ENCODE results near the gene AFAP1. TPM values are rescaled to one million over a fixed set of nuclear protein-coding genes. Genes with fewer than 3 reads are reported as not detected.

The AFAP1 gene
- total RNA-seq, 1 experiment from 2014 or later = 27.6 TPM

DNA sequence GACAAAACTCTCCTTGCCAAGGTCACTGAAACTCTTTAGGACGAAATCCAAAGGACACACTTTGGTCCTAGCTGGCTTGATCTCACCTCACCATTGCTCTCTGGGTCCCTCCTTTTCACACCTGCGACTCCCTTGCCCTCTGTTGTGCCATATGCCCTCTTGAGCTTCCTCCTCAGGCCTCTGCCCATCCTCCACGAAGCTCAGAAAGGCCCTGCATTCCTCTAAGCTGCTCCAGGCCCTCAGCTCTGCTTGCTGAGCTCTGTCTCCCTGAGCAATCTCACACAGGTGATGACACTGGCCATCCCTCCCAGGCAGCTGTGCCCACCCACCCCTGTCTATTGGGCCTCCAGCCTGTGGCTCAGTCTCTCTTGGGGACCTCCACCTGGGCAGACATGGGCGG is 10.1 kb upstream of the AFAP1 start:
- Mint-ChIP-seq H3K4me1 (ENCODE audit: low read depth, unreplicated experiment) (no peaks in the 10 kb centered on the region), H3K9me3 (ENCODE audit: unreplicated experiment) (no peaks in the 10 kb centered on the region), H3K27ac (ENCODE audit: unreplicated experiment) (no peak overlapping the region), H3K36me3 (ENCODE audit: insufficient read depth, unreplicated experiment) (no peaks in the 10 kb centered on the region), H3K27me3 (ENCODE audit: insufficient read depth, unreplicated experiment) (no peaks in the 10 kb centered on the region), H3K4me3 (ENCODE audit: unreplicated experiment) (no peak overlapping the region)
- CTCF ChIA-PET = no interaction called here
- DNase-seq = no peak
- Histone ChIP-seq H3K4me3 (ENCODE audit: low read depth, low read length) (no peak overlapping the region), H3K36me3 (ENCODE audit: control insufficient read depth, insufficient read depth, low read length) (no peaks in the 10 kb centered on the region), H3K27me3 (replicated peaks; ENCODE audit: control insufficient read depth, insufficient read depth, low read length) (no peaks in the 10 kb centered on the region), H3K4me1 (peaks cover 1% of the 10 kb centered on the region; the same call in 1 of the 2 replicates), H3K9me3 (peaks cover 8% of the 10 kb centered on the region; the same call in 1 of the 2 replicates)
- POLR2A ChIA-PET = no interaction called here
- intact Hi-C loops (cut with micrococcal nuclease; ENCODE audit: unreplicated experiment) = no loop called here
- no TSS peak for BruUV-seq (replicated peaks)
- TF ChIP-seq, protein P1, sequence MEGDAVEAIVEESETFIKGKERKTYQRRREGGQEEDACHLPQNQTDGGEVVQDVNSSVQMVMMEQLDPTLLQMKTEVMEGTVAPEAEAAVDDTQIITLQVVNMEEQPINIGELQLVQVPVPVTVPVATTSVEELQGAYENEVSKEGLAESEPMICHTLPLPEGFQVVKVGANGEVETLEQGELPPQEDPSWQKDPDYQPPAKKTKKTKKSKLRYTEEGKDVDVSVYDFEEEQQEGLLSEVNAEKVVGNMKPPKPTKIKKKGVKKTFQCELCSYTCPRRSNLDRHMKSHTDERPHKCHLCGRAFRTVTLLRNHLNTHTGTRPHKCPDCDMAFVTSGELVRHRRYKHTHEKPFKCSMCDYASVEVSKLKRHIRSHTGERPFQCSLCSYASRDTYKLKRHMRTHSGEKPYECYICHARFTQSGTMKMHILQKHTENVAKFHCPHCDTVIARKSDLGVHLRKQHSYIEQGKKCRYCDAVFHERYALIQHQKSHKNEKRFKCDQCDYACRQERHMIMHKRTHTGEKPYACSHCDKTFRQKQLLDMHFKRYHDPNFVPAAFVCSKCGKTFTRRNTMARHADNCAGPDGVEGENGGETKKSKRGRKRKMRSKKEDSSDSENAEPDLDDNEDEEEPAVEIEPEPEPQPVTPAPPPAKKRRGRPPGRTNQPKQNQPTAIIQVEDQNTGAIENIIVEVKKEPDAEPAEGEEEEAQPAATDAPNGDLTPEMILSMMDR (IDR thresholded peaks at IDR 0.05; ENCODE audit: insufficient read depth in 1 of 2, low read depth in 1 of 2, low read length in 1 of 2, severe bottlenecking in 1 of 2, unreplicated experiment in 1 of 2) = no peak

DNA sequence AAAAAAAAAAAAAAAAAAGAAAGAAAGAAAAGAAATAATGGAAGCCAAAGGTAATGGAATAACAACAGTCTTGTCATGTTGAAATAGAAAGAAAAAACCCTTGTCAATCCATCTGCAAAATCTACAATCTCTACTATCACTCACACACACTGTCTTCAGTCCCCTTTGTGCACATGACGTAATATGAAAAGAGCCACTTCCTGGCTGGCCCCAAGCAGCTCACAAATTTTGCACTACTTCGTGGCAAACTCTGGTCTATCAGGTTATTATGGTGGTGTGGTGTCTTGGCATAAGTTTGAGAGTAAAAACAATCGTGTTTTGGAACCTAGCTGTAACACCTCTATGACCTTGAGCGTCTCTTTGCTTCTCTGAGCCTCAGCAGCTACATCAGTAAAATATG is 8.3 kb upstream of the AFAP1 start:
- peaks cover 6% of the 10 kb centered on the region for H3K4me1 Mint-ChIP-seq (ENCODE audit: low read depth, unreplicated experiment)
- no peak overlapping the region for H3K4me3 ChIP-seq (ENCODE audit: low read depth, low read length)
- ChIA-PET POLR2A (interaction anchor here (0.7 kb wide), 2 partner anchors 35 to 190 kb away, joined by 8 to 9 read pairs; no protein-coding TSS in a partner anchor), CTCF (interaction anchor here (0.7 kb wide), 1 partner anchor 440 kb away, joined by 4 read pairs; no protein-coding TSS in a partner anchor)
- no peak for DNase-seq
- no peaks in the 10 kb centered on the region for H3K36me3 ChIP-seq (ENCODE audit: control insufficient read depth, insufficient read depth, low read length)
- no peaks in the 10 kb centered on the region for H3K27me3 Mint-ChIP-seq (ENCODE audit: insufficient read depth, unreplicated experiment)
- no peaks in the 10 kb centered on the region for H3K36me3 Mint-ChIP-seq (ENCODE audit: insufficient read depth, unreplicated experiment)
- intact Hi-C loops (cut with micrococcal nuclease; ENCODE audit: unreplicated experiment) = no loop called here
- no TSS peak for BruUV-seq (replicated peaks)
- H3K9me3 Mint-ChIP-seq (ENCODE audit: unreplicated experiment) = no peaks in the 10 kb centered on the region
- TF ChIP-seq, protein P1 (IDR thresholded peaks at IDR 0.05; ENCODE audit: insufficient read depth in 1 of 2, low read depth in 1 of 2, low read length in 1 of 2, severe bottlenecking in 1 of 2, unreplicated experiment in 1 of 2) = no peak
- no peak overlapping the region for H3K27ac Mint-ChIP-seq (ENCODE audit: unreplicated experiment)
- no peaks in the 10 kb centered on the region for H3K9me3 ChIP-seq
- no peaks in the 10 kb centered on the region for H3K27me3 ChIP-seq (replicated peaks; ENCODE audit: control insufficient read depth, insufficient read depth, low read length)
- no peak overlapping the region for H3K4me3 Mint-ChIP-seq (ENCODE audit: unreplicated experiment)
- peaks cover 10% of the 10 kb centered on the region for H3K4me1 ChIP-seq

DNA sequence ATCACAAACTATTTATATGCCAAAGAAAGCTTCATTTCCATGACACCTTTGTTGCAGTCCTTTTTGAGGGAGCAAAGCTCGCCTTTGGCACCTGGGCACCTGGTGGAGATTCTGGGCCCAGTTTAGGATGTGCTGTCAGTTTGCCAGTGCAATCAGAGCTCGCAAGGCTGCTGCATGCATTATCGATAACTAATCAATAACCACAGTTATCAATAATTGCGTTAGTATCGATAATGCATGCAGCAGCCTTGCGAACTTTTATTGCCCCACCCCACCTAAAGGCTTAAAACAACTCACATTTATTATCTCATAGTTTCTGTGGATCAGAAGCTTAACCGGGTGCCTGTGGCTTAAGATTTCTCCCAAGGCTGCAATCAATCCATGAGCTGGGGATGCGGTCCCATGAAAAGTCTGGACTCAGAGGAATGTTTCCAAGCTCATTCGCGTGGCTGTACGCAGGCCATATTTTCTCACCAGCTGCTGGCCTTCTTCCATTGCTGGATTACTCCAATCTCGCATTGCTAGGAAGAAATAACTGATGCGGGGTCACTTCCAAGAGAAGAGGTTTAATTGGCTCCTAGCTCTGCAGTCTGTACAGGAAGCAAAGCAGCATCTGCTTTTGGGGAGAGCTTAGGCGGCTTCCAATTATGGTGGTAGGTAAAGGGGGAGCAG is 6.2 kb upstream of the AFAP1 start:
- TF ChIP-seq, protein P1 (IDR thresholded peaks at IDR 0.05; ENCODE audit: insufficient read depth in 1 of 2, low read depth in 1 of 2, low read length in 1 of 2, severe bottlenecking in 1 of 2, unreplicated experiment in 1 of 2) = no peak
- Mint-ChIP-seq H3K4me1 (ENCODE audit: low read depth, unreplicated experiment) (peaks cover 27% of the 10 kb centered on the region), H3K27me3 (ENCODE audit: insufficient read depth, unreplicated experiment) (no peaks in the 10 kb centered on the region), H3K9me3 (ENCODE audit: unreplicated experiment) (no peaks in the 10 kb centered on the region), H3K4me3 (ENCODE audit: unreplicated experiment) (no peak overlapping the region), H3K27ac (ENCODE audit: unreplicated experiment) (no peak overlapping the region), H3K36me3 (ENCODE audit: insufficient read depth, unreplicated experiment) (peaks cover 6% of the 10 kb centered on the region)
- Histone ChIP-seq H3K9me3 (no peaks in the 10 kb centered on the region), H3K36me3 (ENCODE audit: control insufficient read depth, insufficient read depth, low read length) (no peaks in the 10 kb centered on the region), H3K27me3 (replicated peaks; ENCODE audit: control insufficient read depth, insufficient read depth, low read length) (no peaks in the 10 kb centered on the region), H3K4me1 (peaks cover 30% of the 10 kb centered on the region), H3K4me3 (ENCODE audit: low read depth, low read length) (no peak overlapping the region)
- BruUV-seq (replicated peaks) = no TSS peak
- POLR2A ChIA-PET = no interaction called here
- CTCF ChIA-PET = interaction anchor here (0.6 kb wide), 1 partner anchor 142 kb away, joined by 3 read pairs; no protein-coding TSS in a partner anchor
- DNase-seq = no peak
- intact Hi-C loops (cut with micrococcal nuclease; ENCODE audit: unreplicated experiment) = no loop called here

Measured in Caco-2 (cell line).